ENCODE measurements around the gene SIN3B. TPM values are rescaled to one million over a fixed set of nuclear protein-coding genes. Genes with fewer than 3 reads are reported as not detected.

SIN3B gene
- total and polyA plus RNA-seq, 9 of the 15 experiments (the other 6 are each of a cell fraction or from before 2014, with no cell fraction given) = 0.51 to 34.2 (median 14.3) TPM

DNA sequence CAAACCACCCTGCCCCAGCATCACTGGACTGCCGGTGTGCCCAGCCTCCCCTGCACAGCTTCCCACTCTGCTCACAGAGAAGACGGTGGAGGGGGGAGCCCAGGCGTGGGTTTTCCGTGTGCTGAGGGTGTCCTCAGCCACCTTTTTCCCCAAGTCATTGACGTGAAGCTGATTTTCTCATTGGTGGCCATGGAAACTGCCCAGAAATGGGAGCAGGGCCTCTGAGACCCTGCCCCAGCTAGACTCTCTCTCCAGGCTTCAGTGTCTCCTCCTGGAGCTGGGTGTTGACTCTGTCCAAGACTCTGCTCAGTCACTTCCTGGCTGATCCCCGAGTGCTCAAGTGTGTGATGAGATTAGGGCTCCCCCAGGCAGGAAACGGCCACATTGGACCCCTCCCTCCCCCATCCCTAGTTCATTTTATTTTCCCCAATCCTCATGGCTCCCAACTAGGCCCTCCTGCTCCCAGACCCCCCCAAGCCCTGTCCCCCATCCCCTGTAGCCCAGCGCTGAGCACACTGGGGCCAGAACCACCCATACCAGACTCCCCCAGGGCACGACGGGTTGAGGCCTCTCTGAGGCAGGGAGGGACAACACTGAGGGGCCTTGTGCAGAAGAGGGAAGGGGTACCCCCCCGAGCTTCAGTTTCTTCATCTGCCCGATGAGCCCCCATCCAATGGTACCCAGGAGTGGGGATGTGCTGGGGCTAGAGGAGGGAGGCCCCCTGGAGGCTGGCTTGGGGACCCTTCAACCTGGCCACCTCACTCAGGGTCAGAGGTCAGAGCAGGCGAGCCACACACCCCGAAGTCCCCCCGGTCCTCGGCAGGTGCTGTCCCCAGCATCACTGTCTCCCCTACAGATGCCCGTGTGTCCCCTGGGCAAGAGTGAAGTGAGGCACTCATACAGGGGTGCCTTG, 58.4 kb downstream of the SIN3B start (continued):
- no peak for TF ChIP-seq SNRNP70 (optimal IDR thresholded peaks at IDR 0.05; ENCODE audit: low read depth, low read length)
- TF ChIP-seq NONO (IDR thresholded peaks at IDR 0.05; ENCODE audit: low read depth in 2 of 2, low read length in 1 of 2) = no peak
- TF ChIP-seq PHF8 (IDR thresholded peaks at IDR 0.05; ENCODE audit: borderline replicate concordance, low read length) = peak; percentile 56; the same call in 1 of the 2 replicates
- TF ChIP-seq, protein P1, sequence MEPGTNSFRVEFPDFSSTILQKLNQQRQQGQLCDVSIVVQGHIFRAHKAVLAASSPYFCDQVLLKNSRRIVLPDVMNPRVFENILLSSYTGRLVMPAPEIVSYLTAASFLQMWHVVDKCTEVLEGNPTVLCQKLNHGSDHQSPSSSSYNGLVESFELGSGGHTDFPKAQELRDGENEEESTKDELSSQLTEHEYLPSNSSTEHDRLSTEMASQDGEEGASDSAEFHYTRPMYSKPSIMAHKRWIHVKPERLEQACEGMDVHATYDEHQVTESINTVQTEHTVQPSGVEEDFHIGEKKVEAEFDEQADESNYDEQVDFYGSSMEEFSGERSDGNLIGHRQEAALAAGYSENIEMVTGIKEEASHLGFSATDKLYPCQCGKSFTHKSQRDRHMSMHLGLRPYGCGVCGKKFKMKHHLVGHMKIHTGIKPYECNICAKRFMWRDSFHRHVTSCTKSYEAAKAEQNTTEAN (CRISPR knock-in tag; IDR thresholded peaks at IDR 0.05) = no peak
- TF ChIP-seq, protein P2, sequence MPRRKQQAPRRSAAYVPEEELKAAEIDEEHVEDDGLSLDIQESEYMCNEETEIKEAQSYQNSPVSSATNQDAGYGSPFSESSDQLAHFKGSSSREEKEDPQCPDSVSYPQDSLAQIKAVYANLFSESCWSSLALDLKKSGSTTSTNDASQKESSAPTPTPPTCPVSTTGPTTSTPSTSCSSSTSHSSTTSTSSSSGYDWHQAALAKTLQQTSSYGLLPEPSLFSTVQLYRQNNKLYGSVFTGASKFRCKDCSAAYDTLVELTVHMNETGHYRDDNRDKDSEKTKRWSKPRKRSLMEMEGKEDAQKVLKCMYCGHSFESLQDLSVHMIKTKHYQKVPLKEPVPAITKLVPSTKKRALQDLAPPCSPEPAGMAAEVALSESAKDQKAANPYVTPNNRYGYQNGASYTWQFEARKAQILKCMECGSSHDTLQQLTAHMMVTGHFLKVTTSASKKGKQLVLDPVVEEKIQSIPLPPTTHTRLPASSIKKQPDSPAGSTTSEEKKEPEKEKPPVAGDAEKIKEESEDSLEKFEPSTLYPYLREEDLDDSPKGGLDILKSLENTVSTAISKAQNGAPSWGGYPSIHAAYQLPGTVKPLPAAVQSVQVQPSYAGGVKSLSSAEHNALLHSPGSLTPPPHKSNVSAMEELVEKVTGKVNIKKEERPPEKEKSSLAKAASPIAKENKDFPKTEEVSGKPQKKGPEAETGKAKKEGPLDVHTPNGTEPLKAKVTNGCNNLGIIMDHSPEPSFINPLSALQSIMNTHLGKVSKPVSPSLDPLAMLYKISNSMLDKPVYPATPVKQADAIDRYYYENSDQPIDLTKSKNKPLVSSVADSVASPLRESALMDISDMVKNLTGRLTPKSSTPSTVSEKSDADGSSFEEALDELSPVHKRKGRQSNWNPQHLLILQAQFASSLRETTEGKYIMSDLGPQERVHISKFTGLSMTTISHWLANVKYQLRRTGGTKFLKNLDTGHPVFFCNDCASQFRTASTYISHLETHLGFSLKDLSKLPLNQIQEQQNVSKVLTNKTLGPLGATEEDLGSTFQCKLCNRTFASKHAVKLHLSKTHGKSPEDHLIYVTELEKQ (CRISPR knock-in tag; IDR thresholded peaks at IDR 0.05) = no peak
- TF ChIP-seq ZEB2 (IDR thresholded peaks at IDR 0.05) = no peak
- no peak for TF ChIP-seq CHD2 (IDR thresholded peaks at IDR 0.05; ENCODE audit: low read depth, low read length)
- no peak for TF ChIP-seq ZNF57 (CRISPR knock-in tag; IDR thresholded peaks at IDR 0.05)
- TF ChIP-seq COPS2 (conservative IDR thresholded peaks at IDR 0.05) = no peak
- peak; percentile 81 for TF ChIP-seq EP300 (IDR thresholded peaks at IDR 0.05; ENCODE audit: low read length)
- no peak for TF ChIP-seq ETS2 (tag; IDR thresholded peaks at IDR 0.05; ENCODE audit: borderline replicate concordance, poor library complexity, severe bottlenecking)
- no peak for TF ChIP-seq MED1 (CRISPR knock-in tag; IDR thresholded peaks at IDR 0.05; ENCODE audit: borderline replicate concordance)
- no peak for TF ChIP-seq RHOXF2B (CRISPR knock-in tag; conservative IDR thresholded peaks at IDR 0.05)
- TF ChIP-seq GABPA (tag; conservative IDR thresholded peaks at IDR 0.05; ENCODE audit: low read depth) = peak; percentile 62
- TF ChIP-seq FOSL1 (tag; conservative IDR thresholded peaks at IDR 0.05) = no peak
- TF ChIP-seq, protein P3, sequence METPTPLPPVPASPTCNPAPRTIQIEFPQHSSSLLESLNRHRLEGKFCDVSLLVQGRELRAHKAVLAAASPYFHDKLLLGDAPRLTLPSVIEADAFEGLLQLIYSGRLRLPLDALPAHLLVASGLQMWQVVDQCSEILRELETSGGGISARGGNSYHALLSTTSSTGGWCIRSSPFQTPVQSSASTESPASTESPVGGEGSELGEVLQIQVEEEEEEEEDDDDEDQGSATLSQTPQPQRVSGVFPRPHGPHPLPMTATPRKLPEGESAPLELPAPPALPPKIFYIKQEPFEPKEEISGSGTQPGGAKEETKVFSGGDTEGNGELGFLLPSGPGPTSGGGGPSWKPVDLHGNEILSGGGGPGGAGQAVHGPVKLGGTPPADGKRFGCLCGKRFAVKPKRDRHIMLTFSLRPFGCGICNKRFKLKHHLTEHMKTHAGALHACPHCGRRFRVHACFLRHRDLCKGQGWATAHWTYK (CRISPR knock-in tag; IDR thresholded peaks at IDR 0.05) = no peak
- no peak for TF ChIP-seq ZFP36 (IDR thresholded peaks at IDR 0.05; ENCODE audit: low read depth, low read length, partially characterized antibody)
- no peak for TF ChIP-seq C11orf30 (IDR thresholded peaks at IDR 0.05; ENCODE audit: low read depth)
- TF ChIP-seq ZNF12 (CRISPR knock-in tag; IDR thresholded peaks at IDR 0.05) = no peak
- no peak for TF ChIP-seq DACH1 (IDR thresholded peaks at IDR 0.05; ENCODE audit: partially characterized antibody)
- TF ChIP-seq, protein P4, sequence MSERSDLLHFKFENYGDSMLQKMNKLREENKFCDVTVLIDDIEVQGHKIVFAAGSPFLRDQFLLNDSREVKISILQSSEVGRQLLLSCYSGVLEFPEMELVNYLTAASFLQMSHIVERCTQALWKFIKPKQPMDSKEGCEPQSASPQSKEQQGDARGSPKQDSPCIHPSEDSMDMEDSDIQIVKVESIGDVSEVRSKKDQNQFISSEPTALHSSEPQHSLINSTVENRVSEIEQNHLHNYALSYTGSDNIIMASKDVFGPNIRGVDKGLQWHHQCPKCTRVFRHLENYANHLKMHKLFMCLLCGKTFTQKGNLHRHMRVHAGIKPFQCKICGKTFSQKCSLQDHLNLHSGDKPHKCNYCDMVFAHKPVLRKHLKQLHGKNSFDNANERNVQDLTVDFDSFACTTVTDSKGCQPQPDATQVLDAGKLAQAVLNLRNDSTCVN (CRISPR knock-in tag; IDR thresholded peaks at IDR 0.05) = 0 out of 2 replicates have a peak, but pooled peaks have one; percentile 14
